ENCODE data around the gene SPRY4. TPM values are rescaled to one million over a fixed set of nuclear protein-coding genes. Genes with fewer than 3 reads are reported as not detected.
A peak's percentile ranks its signal among the peaks of the same experiment; 100 is the strongest.

SPRY4 gene
- total RNA-seq, 1 experiment from 2014 or later, result 140 TPM

DNA sequence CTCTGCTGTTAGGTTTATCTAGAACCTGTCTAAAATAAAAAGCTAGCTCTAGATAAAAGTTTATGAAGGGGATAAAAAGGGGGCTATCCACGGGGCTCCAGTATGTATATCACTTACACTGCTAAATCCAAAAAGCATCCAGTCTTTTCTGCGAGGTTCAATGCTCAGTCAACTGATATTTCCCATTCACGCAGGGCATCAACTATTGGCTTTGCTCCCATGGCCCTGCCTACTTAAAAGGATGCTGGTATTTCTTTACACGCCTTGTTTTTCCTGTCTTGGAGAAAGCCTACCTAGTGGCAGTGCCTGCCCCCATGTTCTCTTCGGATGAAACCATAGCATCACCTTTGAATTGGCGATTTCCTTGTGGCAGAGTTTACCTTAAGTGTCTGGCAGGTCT, 8.1 kb downstream of the SPRY4 start (continued):
- TF ChIP-seq, protein P1, sequence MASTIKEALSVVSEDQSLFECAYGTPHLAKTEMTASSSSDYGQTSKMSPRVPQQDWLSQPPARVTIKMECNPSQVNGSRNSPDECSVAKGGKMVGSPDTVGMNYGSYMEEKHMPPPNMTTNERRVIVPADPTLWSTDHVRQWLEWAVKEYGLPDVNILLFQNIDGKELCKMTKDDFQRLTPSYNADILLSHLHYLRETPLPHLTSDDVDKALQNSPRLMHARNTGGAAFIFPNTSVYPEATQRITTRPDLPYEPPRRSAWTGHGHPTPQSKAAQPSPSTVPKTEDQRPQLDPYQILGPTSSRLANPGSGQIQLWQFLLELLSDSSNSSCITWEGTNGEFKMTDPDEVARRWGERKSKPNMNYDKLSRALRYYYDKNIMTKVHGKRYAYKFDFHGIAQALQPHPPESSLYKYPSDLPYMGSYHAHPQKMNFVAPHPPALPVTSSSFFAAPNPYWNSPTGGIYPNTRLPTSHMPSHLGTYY (CRISPR knock-in tag; IDR thresholded peaks at IDR 0.05), result no peak
- TF ChIP-seq, protein P2, sequence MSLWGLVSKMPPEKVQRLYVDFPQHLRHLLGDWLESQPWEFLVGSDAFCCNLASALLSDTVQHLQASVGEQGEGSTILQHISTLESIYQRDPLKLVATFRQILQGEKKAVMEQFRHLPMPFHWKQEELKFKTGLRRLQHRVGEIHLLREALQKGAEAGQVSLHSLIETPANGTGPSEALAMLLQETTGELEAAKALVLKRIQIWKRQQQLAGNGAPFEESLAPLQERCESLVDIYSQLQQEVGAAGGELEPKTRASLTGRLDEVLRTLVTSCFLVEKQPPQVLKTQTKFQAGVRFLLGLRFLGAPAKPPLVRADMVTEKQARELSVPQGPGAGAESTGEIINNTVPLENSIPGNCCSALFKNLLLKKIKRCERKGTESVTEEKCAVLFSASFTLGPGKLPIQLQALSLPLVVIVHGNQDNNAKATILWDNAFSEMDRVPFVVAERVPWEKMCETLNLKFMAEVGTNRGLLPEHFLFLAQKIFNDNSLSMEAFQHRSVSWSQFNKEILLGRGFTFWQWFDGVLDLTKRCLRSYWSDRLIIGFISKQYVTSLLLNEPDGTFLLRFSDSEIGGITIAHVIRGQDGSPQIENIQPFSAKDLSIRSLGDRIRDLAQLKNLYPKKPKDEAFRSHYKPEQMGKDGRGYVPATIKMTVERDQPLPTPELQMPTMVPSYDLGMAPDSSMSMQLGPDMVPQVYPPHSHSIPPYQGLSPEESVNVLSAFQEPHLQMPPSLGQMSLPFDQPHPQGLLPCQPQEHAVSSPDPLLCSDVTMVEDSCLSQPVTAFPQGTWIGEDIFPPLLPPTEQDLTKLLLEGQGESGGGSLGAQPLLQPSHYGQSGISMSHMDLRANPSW (CRISPR knock-in tag; conservative IDR thresholded peaks at IDR 0.05; ENCODE audit: low read depth), result no peak
- TF ChIP-seq HMGA2 (CRISPR knock-in tag; IDR thresholded peaks at IDR 0.05) (no peak), GABPB1 (CRISPR knock-in tag; IDR thresholded peaks at IDR 0.05) (no peak)
- TF ChIP-seq, protein P3, sequence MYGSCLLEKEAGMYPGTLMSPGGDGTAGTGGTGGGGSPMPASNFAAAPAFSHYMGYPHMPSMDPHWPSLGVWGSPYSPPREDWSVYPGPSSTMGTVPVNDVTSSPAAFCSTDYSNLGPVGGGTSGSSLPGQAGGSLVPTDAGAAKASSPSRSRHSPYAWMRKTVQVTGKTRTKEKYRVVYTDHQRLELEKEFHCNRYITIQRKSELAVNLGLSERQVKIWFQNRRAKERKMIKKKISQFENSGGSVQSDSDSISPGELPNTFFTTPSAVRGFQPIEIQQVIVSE (CRISPR knock-in tag; IDR thresholded peaks at IDR 0.05; ENCODE audit: borderline replicate concordance), result no peak

DNA sequence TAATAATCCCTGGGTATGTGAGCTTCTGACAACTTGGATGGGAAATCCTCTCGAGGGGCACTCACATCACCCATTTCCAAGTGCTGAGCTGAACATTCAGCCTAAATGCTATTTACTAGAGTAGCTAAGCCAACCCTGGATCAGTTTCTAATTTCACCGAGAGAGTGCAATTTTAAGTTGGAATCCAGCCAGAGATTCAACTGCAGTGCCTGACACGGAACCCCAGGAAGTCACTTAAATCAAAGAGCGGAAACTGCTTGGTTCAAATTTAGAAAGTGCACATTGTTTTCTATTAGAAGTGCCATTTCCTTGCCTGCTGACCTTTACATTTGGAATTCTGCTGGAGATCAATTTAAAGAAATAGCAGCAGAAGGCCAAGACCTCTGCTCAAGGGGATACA, 8.8 kb downstream of the SPRY4 start:
- ATAC-seq (no peak), DNase-seq (ENCODE audit: low spot score) (no peak)
- H3K4me3 Mint-ChIP-seq, result peak overlapping the region; percentile 36
- peak overlapping the region; percentile 86 for H3K27ac Mint-ChIP-seq
- peaks cover 96% of the 10 kb centered on the region for H3K4me1 Mint-ChIP-seq
- peaks cover 77% of the 10 kb centered on the region for H3K36me3 Mint-ChIP-seq
- no peaks in the 10 kb centered on the region; the same call in 1 of the 2 replicates for H3K27me3 Mint-ChIP-seq (ENCODE audit: low read depth)
- TF ChIP-seq ZNF121 (CRISPR knock-in tag; IDR thresholded peaks at IDR 0.05) (no peak), RELA (CRISPR knock-in tag; IDR thresholded peaks at IDR 0.05; ENCODE audit: borderline replicate concordance) (no peak), EMX1 (CRISPR knock-in tag; IDR thresholded peaks at IDR 0.05) (no peak), SMAD3 (CRISPR knock-in tag; IDR thresholded peaks at IDR 0.05; ENCODE audit: borderline replicate concordance) (no peak)
- ChIA-PET CTCF (interaction anchor here (0.5 to 1.0 kb wide), 2 partner anchors 88 to 235 kb away, joined by 3 read pairs; no protein-coding TSS in a partner anchor), POLR2A (interaction anchor here (0.9 kb wide), 1 partner anchor 84 kb away, joined by 3 read pairs; no protein-coding TSS in a partner anchor)
- H3K9me3 Mint-ChIP-seq, result no peaks in the 10 kb centered on the region

DNA sequence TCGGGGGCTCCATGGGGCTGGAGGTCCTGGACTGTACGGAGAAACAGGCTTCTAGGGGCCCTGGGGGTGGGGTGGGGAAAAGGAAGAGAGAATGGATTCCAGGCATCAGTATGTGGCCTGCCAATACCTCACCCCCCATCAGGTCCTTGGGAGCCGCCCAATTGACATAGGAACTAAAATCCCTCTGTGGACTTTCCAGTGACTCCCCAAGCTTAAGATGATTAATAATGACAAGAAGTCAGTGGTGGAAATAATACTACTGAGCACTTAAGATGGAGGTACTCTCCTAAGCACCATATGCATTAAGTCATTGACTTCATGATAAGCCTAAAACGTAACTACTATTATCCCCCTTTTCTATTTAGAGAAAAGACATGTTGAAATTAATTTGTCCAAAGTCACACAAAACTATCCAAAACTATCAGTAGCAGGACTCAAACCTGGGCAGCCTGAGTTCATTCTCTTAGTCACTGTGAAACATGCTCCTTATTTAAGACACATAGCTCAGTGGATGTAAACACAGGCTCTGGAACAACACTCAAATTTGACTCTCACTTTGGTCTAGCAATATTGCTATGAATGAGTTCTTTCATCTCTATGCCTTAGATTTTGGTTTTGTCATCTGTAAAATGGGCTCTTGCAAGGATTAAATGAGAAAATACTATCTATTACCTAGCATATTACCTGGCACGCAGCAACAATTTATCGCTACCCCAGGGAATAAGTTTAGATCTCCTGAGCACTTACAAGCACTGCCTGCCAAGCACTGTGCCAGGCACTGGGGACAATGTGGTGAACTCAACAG, 9.5 kb downstream of the SPRY4 start:
- no peak for DNase-seq (ENCODE audit: low spot score)
- H3K4me1 Mint-ChIP-seq, result peaks cover 95% of the 10 kb centered on the region
- no peaks in the 10 kb centered on the region for H3K9me3 Mint-ChIP-seq
- ChIA-PET CTCF (no interaction called here), POLR2A (interaction anchor here (0.9 kb wide), 1 partner anchor 85 kb away, joined by 3 read pairs; no protein-coding TSS in a partner anchor)
- H3K27ac Mint-ChIP-seq, result peak overlapping the region; percentile 86; the same call in 1 of the 2 replicates
- TF ChIP-seq, protein P3 (CRISPR knock-in tag; IDR thresholded peaks at IDR 0.05; ENCODE audit: borderline replicate concordance), result peak; percentile 12; the same call in 1 of the 2 replicates
- TF ChIP-seq TEAD1 (CRISPR knock-in tag; IDR thresholded peaks at IDR 0.05) (no peak), MXD4 (CRISPR knock-in tag; IDR thresholded peaks at IDR 0.05; ENCODE audit: borderline replicate concordance) (no peak), ELF4 (CRISPR knock-in tag; IDR thresholded peaks at IDR 0.05; ENCODE audit: low read depth) (no peak), GTF2I (CRISPR knock-in tag; conservative IDR thresholded peaks at IDR 0.05) (no peak)
- TF ChIP-seq, protein P4, sequence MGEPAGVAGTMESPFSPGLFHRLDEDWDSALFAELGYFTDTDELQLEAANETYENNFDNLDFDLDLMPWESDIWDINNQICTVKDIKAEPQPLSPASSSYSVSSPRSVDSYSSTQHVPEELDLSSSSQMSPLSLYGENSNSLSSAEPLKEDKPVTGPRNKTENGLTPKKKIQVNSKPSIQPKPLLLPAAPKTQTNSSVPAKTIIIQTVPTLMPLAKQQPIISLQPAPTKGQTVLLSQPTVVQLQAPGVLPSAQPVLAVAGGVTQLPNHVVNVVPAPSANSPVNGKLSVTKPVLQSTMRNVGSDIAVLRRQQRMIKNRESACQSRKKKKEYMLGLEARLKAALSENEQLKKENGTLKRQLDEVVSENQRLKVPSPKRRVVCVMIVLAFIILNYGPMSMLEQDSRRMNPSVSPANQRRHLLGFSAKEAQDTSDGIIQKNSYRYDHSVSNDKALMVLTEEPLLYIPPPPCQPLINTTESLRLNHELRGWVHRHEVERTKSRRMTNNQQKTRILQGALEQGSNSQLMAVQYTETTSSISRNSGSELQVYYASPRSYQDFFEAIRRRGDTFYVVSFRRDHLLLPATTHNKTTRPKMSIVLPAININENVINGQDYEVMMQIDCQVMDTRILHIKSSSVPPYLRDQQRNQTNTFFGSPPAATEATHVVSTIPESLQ (CRISPR knock-in tag; IDR thresholded peaks at IDR 0.05), result no peak
- ATAC-seq, result no peak
- no peak overlapping the region for H3K4me3 Mint-ChIP-seq
- H3K36me3 Mint-ChIP-seq, result peaks cover 76% of the 10 kb centered on the region
- H3K27me3 Mint-ChIP-seq (ENCODE audit: low read depth), result no peaks in the 10 kb centered on the region; the same call in 1 of the 2 replicates

All from WTC11 (cell line).